ENCODE data around the gene GALNT14.

The GALNT14 gene

DNA sequence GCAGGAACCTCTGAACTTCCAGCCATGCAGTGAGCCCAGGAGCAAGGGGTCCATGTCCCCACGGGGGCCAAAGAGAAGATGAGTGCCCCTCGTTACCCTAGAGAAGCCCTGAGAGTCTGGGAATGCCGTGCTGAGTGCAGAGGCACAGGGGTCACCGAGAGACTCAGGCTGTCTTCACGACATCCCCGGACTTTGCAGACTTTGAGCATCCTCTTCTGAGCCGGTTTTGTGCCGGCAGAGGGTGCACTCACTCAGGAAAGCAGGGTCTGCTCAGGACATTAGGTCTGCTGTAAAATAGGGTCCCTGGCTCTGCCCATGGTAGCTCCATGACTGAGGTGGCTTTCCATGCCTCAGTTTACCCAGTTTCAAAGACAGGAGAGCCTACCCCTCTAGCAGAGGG lies 71.0 kb downstream of the GALNT14 start:
- H2BK120ac ChIP-seq (ENCODE audit: low read depth, low read length) = no peak overlapping the region
- H3K4me2 ChIP-seq (ENCODE audit: low read length) = no peak overlapping the region
- no peak overlapping the region for H2BK15ac ChIP-seq (replicated peaks; ENCODE audit: low read depth)
- H3K23ac ChIP-seq (ENCODE audit: low read length) = no peak overlapping the region
- no peak overlapping the region for H3K4me3 ChIP-seq (ENCODE audit: low read length)
- H3K36me3 ChIP-seq (ENCODE audit: control insufficient read depth, insufficient read depth, low read length) = no peaks in the 10 kb centered on the region
- H2BK5ac ChIP-seq (ENCODE audit: low read length) = no peak overlapping the region
- WGBS (ENCODE audit: extremely low coverage, insufficient coverage, low lambda C conversion rate) = no CpG with 5 or more reads among the region's 8 CpGs
- no peaks in the 10 kb centered on the region for H3K79me1 ChIP-seq (ENCODE audit: low read length)
- no peak overlapping the region for H3K56ac ChIP-seq (ENCODE audit: low read length)
- H3K27me3 ChIP-seq (ENCODE audit: insufficient read depth, low read length, poor library complexity) = peaks cover 2% of the 10 kb centered on the region
- DNase-seq = no peak
- H4K5ac ChIP-seq (ENCODE audit: low read length) = no peak overlapping the region
- H2AK5ac ChIP-seq (ENCODE audit: low read length) = no peak overlapping the region
- no peaks in the 10 kb centered on the region for H3K4me1 ChIP-seq (ENCODE audit: control insufficient read depth, low read depth, low read length)
- no peak overlapping the region for H3K4ac ChIP-seq (ENCODE audit: low read depth, low read length)
- no peak overlapping the region for H3K18ac ChIP-seq (ENCODE audit: low read length)
- no peak overlapping the region for H4K8ac ChIP-seq (ENCODE audit: low read depth, low read length)
- no peaks in the 10 kb centered on the region for H3K79me2 ChIP-seq (ENCODE audit: control insufficient read depth, insufficient read depth, low read length)
- H3K9ac ChIP-seq (ENCODE audit: low read length) = no peak overlapping the region
- H3K27ac ChIP-seq (ENCODE audit: low read depth, low read length) = no peak overlapping the region

DNA sequence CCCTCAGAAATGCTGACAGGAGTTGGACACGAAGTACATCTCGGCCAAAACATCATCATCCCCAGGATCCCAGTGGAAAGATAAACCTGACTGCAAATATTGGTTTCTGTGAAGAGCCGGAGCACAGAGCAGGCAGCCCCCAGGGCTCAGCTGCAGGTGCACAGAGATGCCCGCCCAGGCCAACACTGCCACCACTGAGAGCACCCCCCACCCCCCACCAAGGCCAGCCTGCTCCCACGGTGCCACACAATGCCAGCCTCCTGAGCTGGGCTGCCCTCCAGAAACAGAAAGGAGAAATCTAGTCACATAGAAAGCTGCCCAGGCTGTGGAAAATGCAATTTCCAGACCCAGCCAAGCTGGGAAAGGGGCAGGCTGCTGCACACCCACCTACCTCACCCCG lies 71.7 kb downstream of the GALNT14 start:
- H4K8ac ChIP-seq (ENCODE audit: low read depth, low read length) = no peak overlapping the region
- no peak for DNase-seq
- no peak overlapping the region for H3K9ac ChIP-seq (ENCODE audit: low read length)
- no peak overlapping the region for H4K5ac ChIP-seq (ENCODE audit: low read length)
- no peak overlapping the region for H2AK5ac ChIP-seq (ENCODE audit: low read length)
- no peaks in the 10 kb centered on the region for H3K4me1 ChIP-seq (ENCODE audit: control insufficient read depth, low read depth, low read length)
- H2BK15ac ChIP-seq (replicated peaks; ENCODE audit: low read depth) = no peak overlapping the region
- H3K36me3 ChIP-seq (ENCODE audit: control insufficient read depth, insufficient read depth, low read length) = no peaks in the 10 kb centered on the region
- WGBS (ENCODE audit: extremely low coverage, insufficient coverage, low lambda C conversion rate) = no CpG with 5 or more reads among the region's 6 CpGs
- H2BK120ac ChIP-seq (ENCODE audit: low read depth, low read length) = no peak overlapping the region
- no peak overlapping the region for H3K4me2 ChIP-seq (ENCODE audit: low read length)
- H2BK5ac ChIP-seq (ENCODE audit: low read length) = no peak overlapping the region
- H3K79me1 ChIP-seq (ENCODE audit: low read length) = no peaks in the 10 kb centered on the region
- H3K4me3 ChIP-seq (ENCODE audit: low read length) = no peak overlapping the region
- no peak overlapping the region for H3K56ac ChIP-seq (ENCODE audit: low read length)
- no peak overlapping the region for H3K27ac ChIP-seq (ENCODE audit: low read depth, low read length)
- no peak overlapping the region for H3K4ac ChIP-seq (ENCODE audit: low read depth, low read length)
- H3K23ac ChIP-seq (ENCODE audit: low read length) = no peak overlapping the region
- H3K79me2 ChIP-seq (ENCODE audit: control insufficient read depth, insufficient read depth, low read length) = no peaks in the 10 kb centered on the region
- H3K27me3 ChIP-seq (ENCODE audit: insufficient read depth, low read length, poor library complexity) = peaks cover 2% of the 10 kb centered on the region
- no peak overlapping the region for H3K18ac ChIP-seq (ENCODE audit: low read length)

DNA sequence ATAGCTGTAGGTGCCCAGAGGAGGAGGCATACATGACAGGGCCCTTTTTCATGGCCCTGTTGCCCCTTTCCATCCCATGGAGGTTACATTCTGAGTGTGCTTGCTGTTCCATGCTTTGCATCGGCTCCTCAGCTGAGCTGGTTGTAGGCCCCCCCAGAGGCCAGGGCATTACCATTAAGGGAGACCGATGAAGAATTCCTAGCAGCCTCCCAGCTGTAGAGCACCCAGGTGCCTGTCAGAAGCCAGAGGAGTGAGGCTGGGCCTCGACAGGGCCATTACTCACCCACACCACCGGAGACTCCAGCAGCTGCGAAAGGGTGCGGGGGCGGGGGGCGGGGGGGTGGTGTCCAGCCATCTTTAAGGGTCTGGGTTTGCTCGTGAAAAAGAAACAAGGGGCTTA lies 72.2 kb downstream of the GALNT14 start:
- DNase-seq = no peak
- no peak overlapping the region for H3K56ac ChIP-seq (ENCODE audit: low read length)
- H4K8ac ChIP-seq (ENCODE audit: low read depth, low read length) = no peak overlapping the region
- WGBS (ENCODE audit: extremely low coverage, insufficient coverage, low lambda C conversion rate) = no CpG with 5 or more reads among the region's 9 CpGs
- H3K79me2 ChIP-seq (ENCODE audit: control insufficient read depth, insufficient read depth, low read length) = no peaks in the 10 kb centered on the region
- H2BK5ac ChIP-seq (ENCODE audit: low read length) = no peak overlapping the region
- H2AK5ac ChIP-seq (ENCODE audit: low read length) = no peak overlapping the region
- H3K27me3 ChIP-seq (ENCODE audit: insufficient read depth, low read length, poor library complexity) = peaks cover 2% of the 10 kb centered on the region
- no peak overlapping the region for H3K4me2 ChIP-seq (ENCODE audit: low read length)
- H3K27ac ChIP-seq (ENCODE audit: low read depth, low read length) = no peak overlapping the region
- H3K23ac ChIP-seq (ENCODE audit: low read length) = no peak overlapping the region
- no peaks in the 10 kb centered on the region for H3K79me1 ChIP-seq (ENCODE audit: low read length)
- H2BK15ac ChIP-seq (replicated peaks; ENCODE audit: low read depth) = no peak overlapping the region
- no peaks in the 10 kb centered on the region for H3K36me3 ChIP-seq (ENCODE audit: control insufficient read depth, insufficient read depth, low read length)
- no peaks in the 10 kb centered on the region for H3K4me1 ChIP-seq (ENCODE audit: control insufficient read depth, low read depth, low read length)
- no peak overlapping the region for H3K4ac ChIP-seq (ENCODE audit: low read depth, low read length)
- no peak overlapping the region for H3K18ac ChIP-seq (ENCODE audit: low read length)
- H4K5ac ChIP-seq (ENCODE audit: low read length) = no peak overlapping the region
- H3K9ac ChIP-seq (ENCODE audit: low read length) = no peak overlapping the region
- no peak overlapping the region for H2BK120ac ChIP-seq (ENCODE audit: low read depth, low read length)
- H3K4me3 ChIP-seq (ENCODE audit: low read length) = no peak overlapping the region

DNA sequence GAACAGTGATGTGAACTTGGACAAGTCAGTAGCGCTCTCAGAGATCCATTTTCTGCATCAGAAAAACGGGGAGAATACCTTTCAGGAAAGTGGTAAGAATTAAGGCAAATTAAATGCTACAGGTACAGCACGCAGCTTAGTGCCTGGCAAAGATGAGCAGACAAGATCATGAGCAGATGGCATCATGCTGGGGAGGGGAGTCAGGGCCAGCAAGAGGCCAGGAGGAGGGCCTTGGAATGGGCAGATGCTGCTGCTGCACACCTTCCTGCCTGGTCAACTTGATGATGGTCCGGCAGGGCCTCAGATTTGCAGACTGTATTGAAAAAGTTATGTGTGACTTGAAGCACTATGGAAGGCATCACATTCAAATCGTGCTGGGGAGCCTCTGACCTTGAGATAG lies 72.9 kb downstream of the GALNT14 start:
- no peak overlapping the region for H2BK15ac ChIP-seq (replicated peaks; ENCODE audit: low read depth)
- no CpG with 5 or more reads among the region's 5 CpGs for WGBS (ENCODE audit: extremely low coverage, insufficient coverage, low lambda C conversion rate)
- no peaks in the 10 kb centered on the region for H3K79me2 ChIP-seq (ENCODE audit: control insufficient read depth, insufficient read depth, low read length)
- no peak overlapping the region for H3K27ac ChIP-seq (ENCODE audit: low read depth, low read length)
- H3K4ac ChIP-seq (ENCODE audit: low read depth, low read length) = no peak overlapping the region
- no peak overlapping the region for H2BK120ac ChIP-seq (ENCODE audit: low read depth, low read length)
- H2AK5ac ChIP-seq (ENCODE audit: low read length) = no peak overlapping the region
- H3K23ac ChIP-seq (ENCODE audit: low read length) = no peak overlapping the region
- H3K79me1 ChIP-seq (ENCODE audit: low read length) = no peaks in the 10 kb centered on the region
- no peak for DNase-seq
- no peak overlapping the region for H4K5ac ChIP-seq (ENCODE audit: low read length)
- H3K4me1 ChIP-seq (ENCODE audit: control insufficient read depth, low read depth, low read length) = no peaks in the 10 kb centered on the region
- no peak overlapping the region for H3K9ac ChIP-seq (ENCODE audit: low read length)
- H3K4me2 ChIP-seq (ENCODE audit: low read length) = no peak overlapping the region
- peaks cover 2% of the 10 kb centered on the region for H3K27me3 ChIP-seq (ENCODE audit: insufficient read depth, low read length, poor library complexity)
- H3K18ac ChIP-seq (ENCODE audit: low read length) = no peak overlapping the region
- H3K36me3 ChIP-seq (ENCODE audit: control insufficient read depth, insufficient read depth, low read length) = no peaks in the 10 kb centered on the region
- H3K56ac ChIP-seq (ENCODE audit: low read length) = no peak overlapping the region
- H3K4me3 ChIP-seq (ENCODE audit: low read length) = no peak overlapping the region
- no peak overlapping the region for H2BK5ac ChIP-seq (ENCODE audit: low read length)
- H4K8ac ChIP-seq (ENCODE audit: low read depth, low read length) = no peak overlapping the region

DNA sequence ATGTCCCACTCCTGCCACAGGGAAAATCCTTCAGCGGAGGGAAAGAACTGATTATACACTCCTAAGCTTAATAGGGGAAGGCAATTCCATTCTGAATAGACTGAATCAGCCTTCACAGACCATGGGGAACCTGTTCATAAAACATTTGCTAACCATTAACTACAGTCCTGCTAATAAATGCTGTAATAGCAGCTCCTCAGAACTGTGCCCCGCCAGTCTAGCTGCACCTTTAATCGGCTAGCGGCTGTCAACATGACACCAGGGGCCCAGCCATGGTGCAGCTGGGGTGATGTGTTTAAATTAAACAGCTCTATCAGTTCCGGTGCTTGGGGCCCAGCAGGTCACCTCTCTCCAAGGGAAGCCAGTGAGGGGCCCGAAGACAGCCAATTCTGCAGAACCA lies 77.8 kb downstream of the GALNT14 start:
- no peak overlapping the region for H3K56ac ChIP-seq (ENCODE audit: low read length)
- H2AK5ac ChIP-seq (ENCODE audit: low read length) = no peak overlapping the region
- H3K27ac ChIP-seq (ENCODE audit: low read depth, low read length) = no peak overlapping the region
- no peak overlapping the region for H4K8ac ChIP-seq (ENCODE audit: low read depth, low read length)
- no peaks in the 10 kb centered on the region for H3K79me1 ChIP-seq (ENCODE audit: low read length)
- peaks cover 2% of the 10 kb centered on the region for H3K27me3 ChIP-seq (ENCODE audit: insufficient read depth, low read length, poor library complexity)
- no peak overlapping the region for H3K4me3 ChIP-seq (ENCODE audit: low read length)
- H3K79me2 ChIP-seq (ENCODE audit: control insufficient read depth, insufficient read depth, low read length) = no peaks in the 10 kb centered on the region
- no peak overlapping the region for H3K4ac ChIP-seq (ENCODE audit: low read depth, low read length)
- H2BK15ac ChIP-seq (replicated peaks; ENCODE audit: low read depth) = no peak overlapping the region
- H3K9ac ChIP-seq (ENCODE audit: low read length) = no peak overlapping the region
- H2BK120ac ChIP-seq (ENCODE audit: low read depth, low read length) = no peak overlapping the region
- no peak for DNase-seq
- H3K36me3 ChIP-seq (ENCODE audit: control insufficient read depth, insufficient read depth, low read length) = no peaks in the 10 kb centered on the region
- no peak overlapping the region for H2BK5ac ChIP-seq (ENCODE audit: low read length)
- H4K5ac ChIP-seq (ENCODE audit: low read length) = no peak overlapping the region
- WGBS (ENCODE audit: extremely low coverage, insufficient coverage, low lambda C conversion rate) = no CpG with 5 or more reads among the region's 6 CpGs
- no peaks in the 10 kb centered on the region for H3K4me1 ChIP-seq (ENCODE audit: control insufficient read depth, low read depth, low read length)
- no peak overlapping the region for H3K4me2 ChIP-seq (ENCODE audit: low read length)
- H3K23ac ChIP-seq (ENCODE audit: low read length) = no peak overlapping the region
- H3K18ac ChIP-seq (ENCODE audit: low read length) = no peak overlapping the region

DNA sequence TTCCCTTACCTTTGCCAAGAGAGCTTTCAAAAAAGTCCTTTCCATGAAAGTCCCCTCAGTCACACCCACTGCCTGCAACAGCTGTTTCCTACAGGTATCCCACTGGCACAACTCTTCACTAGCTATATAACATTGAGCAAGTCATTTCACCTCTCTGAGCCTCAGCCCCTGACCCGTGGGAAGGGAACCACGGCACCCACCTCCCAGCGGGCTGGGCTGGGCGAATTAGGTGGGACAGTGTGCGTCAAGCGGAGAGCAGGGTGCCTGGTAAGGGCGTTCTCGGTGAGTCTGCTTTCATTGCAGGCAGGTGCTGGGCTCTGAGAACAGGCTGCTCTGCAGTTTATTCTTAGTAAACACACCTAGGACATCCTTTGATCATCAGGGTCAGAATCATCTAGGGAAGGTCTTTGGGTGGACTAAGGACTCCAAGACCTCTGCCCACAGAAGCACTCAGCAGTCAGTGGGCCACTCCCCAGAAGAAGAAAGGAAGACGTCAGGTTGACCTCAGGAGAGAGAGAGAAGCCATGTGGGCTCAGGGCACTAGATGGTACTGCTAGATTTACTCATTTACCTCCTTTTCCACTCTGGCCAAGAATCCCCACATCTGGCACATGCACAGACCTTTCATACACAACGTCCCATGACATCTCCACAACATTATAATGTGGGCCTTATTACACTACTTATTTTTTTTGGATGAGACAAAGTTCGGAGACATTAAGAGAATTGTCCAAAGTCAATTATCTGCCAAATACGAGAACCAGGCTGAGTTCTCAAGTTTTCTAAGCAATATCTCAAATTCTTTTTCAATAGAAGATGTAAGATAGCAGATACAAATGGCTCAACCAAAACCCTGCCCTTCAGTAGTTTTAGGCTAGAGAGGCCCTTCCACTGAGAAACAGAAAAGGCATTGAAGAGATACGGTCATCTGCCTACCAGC lies 79.9 kb downstream of the GALNT14 start:
- DNase-seq = no peak
- no peaks in the 10 kb centered on the region for H3K79me1 ChIP-seq (ENCODE audit: low read length)

More for the DNA sequence above, 79.9 kb downstream of the GALNT14 start:
- Histone ChIP-seq H3K79me2 (ENCODE audit: control insufficient read depth, insufficient read depth, low read length) (no peaks in the 10 kb centered on the region), H3K4me1 (ENCODE audit: control insufficient read depth, low read depth, low read length) (no peaks in the 10 kb centered on the region), H2BK5ac (ENCODE audit: low read length) (no peak overlapping the region), H3K18ac (ENCODE audit: low read length) (no peak overlapping the region), H3K4me2 (ENCODE audit: low read length) (no peak overlapping the region), H3K4me3 (ENCODE audit: low read length) (no peak overlapping the region), H3K23ac (ENCODE audit: low read length) (no peak overlapping the region), H2BK15ac (replicated peaks; ENCODE audit: low read depth) (no peak overlapping the region), H3K36me3 (ENCODE audit: control insufficient read depth, insufficient read depth, low read length) (no peaks in the 10 kb centered on the region), H3K4ac (ENCODE audit: low read depth, low read length) (no peak overlapping the region), H3K9ac (ENCODE audit: low read length) (no peak overlapping the region), H2AK5ac (ENCODE audit: low read length) (no peak overlapping the region), H3K27me3 (ENCODE audit: insufficient read depth, low read length, poor library complexity) (no peaks in the 10 kb centered on the region), H3K56ac (ENCODE audit: low read length) (no peak overlapping the region), H4K8ac (ENCODE audit: low read depth, low read length) (no peak overlapping the region), H2BK120ac (ENCODE audit: low read depth, low read length) (no peak overlapping the region), H4K5ac (ENCODE audit: low read length) (no peak overlapping the region), H3K27ac (ENCODE audit: low read depth, low read length) (no peak overlapping the region)
- no CpG with 5 or more reads among the region's 13 CpGs for WGBS (ENCODE audit: extremely low coverage, insufficient coverage, low lambda C conversion rate)

Data from mesendoderm (in vitro differentiated cells).